HG02885 (cell line): ENCODE data around the gene ZNF608.

Experiments
- ATAC-seq: cut with Tn5 transposase; IDR thresholded peaks from one replicate; pipeline ENCODE4 v1.9.1; 2021; ENCODE audit warnings: mild to moderate bottlenecking; ENCODE audit not compliant: unreplicated experiment, poor library complexity

ZNF608 gene

GRCh38 chr5:124697501-124697900 is 48.9 kb downstream of the ZNF608 start:
- no peak for ATAC-seq

DNA sequence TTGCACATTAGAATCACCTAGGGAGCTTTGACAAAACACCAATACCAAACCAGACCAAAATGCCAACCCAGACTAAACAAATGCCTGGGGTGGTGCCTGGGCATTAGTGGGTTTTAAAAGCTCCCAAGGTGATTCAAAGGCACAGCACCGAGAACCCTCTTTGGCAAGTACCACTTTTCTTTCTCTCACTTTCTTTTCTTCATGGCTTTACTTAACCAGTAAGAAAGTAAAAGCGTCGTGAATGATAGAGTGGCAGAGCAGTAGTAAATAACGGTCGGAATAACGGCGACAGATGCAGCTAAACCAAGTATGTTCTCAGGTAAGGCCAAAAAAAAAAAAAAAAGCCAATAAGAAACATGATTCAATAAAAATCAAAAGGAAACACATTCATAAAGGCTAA is 49.5 kb downstream of the ZNF608 start:
- ATAC-seq, result peak; percentile 79
